Neural crest cell (in vitro differentiated cells): ENCODE data around the gene MAVS. TPM values are rescaled to one million over a fixed set of nuclear protein-coding genes. Genes with fewer than 3 reads are reported as not detected.

Source experiments
- DNase-seq: peaks from one replicate; pipeline ENCODE4 v3.0.0; 2021; ENCODE audit warnings: low read depth, mixed read lengths, low spot score
- H3K27ac Mint-ChIP-seq: one replicate; pipeline ENCODE4 v1.8.0; 2021; ENCODE audit warnings: mild to moderate bottlenecking, mixed read lengths; ENCODE audit not compliant: unreplicated experiment
- H3K27me3 Mint-ChIP-seq: 2 replicates; pipeline ENCODE4 v1.8.0; 2021; ENCODE audit warnings: low read depth, mild to moderate bottlenecking, mixed read lengths
- H3K36me3 Mint-ChIP-seq: 2 replicates; pipeline ENCODE4 v1.8.0; 2021; ENCODE audit warnings: low read depth, mild to moderate bottlenecking, mixed read lengths
- H3K4me1 Mint-ChIP-seq: 2 replicates; pipeline ENCODE4 v1.8.0; 2021; ENCODE audit warnings: mixed read lengths
- H3K4me3 Mint-ChIP-seq: one replicate; pipeline ENCODE4 v1.8.0; 2021; ENCODE audit warnings: mild to moderate bottlenecking, mixed read lengths
- H3K9me3 Mint-ChIP-seq: 2 replicates; pipeline ENCODE4 v1.8.0; 2021; ENCODE audit warnings: mixed read lengths
- total RNA-seq: library from RNA; stranded (reverse); gene quantifications from 2 replicates; pipeline ENCODE4 v1.2.1, GENCODE V29; 2021
- TF ChIP-seq, protein P1 (sequence below): fragments of 200-600 bp; sonication (generic); conservative IDR thresholded peaks from 2 replicates; pipeline ENCODE4 v1.5.0; 2021; ENCODE audit warnings: antibody characterized with exemption, mild to moderate bottlenecking

The MAVS gene
- total RNA-seq, 1 donor from 2014 or later = 37.2 TPM

DNA sequence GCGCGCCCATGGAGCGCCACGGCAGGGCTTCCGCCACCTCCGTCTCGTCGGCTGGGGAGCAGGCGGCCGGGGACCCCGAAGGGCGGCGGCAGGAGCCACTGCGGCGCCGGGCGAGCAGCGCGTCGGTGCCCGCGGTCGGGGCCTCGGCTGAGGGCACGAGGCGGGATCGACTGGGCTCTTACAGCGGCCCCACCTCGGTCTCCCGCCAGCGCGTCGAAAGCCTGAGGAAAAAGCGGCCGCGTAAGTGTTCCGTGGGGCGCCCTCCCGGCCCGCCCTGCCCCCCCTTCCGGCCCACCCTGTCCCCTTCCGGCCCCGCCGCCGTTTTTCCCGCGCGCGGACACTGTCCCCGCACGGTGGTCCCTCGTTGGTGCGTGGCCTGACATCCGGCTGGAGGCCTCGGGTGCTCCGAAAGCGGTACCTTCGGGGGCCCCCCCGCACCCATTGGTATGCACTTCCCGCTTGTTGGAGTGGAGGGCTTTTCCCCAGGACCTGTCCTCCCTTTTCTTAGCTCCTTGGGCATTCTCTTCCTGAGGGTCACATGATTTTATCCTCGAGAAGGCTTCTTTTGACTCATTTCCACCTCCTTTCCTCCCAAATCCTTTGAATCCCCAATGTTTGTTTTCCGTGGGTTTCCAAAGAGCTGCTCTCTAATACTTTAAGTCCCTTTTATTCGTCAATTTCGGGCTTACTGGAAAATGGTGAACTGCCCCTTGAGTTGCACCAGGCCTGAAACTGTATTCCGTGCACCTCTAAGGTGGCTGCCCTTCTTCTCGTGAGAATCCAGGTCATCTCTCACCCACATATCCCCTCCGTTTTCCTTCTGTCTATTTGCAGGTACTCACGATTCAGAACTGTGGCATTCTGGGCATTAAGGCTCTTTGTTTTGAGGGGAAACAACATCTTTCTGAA is 43.1 kb downstream of the MAVS start:
- no peaks in the 10 kb centered on the region for H3K9me3 Mint-ChIP-seq
- H3K27me3 Mint-ChIP-seq = peaks cover 6% of the 10 kb centered on the region
- peak overlapping the region; percentile 97 for H3K27ac Mint-ChIP-seq
- DNase-seq = peak; percentile 15
- TF ChIP-seq, protein P1, sequence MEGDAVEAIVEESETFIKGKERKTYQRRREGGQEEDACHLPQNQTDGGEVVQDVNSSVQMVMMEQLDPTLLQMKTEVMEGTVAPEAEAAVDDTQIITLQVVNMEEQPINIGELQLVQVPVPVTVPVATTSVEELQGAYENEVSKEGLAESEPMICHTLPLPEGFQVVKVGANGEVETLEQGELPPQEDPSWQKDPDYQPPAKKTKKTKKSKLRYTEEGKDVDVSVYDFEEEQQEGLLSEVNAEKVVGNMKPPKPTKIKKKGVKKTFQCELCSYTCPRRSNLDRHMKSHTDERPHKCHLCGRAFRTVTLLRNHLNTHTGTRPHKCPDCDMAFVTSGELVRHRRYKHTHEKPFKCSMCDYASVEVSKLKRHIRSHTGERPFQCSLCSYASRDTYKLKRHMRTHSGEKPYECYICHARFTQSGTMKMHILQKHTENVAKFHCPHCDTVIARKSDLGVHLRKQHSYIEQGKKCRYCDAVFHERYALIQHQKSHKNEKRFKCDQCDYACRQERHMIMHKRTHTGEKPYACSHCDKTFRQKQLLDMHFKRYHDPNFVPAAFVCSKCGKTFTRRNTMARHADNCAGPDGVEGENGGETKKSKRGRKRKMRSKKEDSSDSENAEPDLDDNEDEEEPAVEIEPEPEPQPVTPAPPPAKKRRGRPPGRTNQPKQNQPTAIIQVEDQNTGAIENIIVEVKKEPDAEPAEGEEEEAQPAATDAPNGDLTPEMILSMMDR = no peak
- H3K4me1 Mint-ChIP-seq = peaks cover 57% of the 10 kb centered on the region
- H3K36me3 Mint-ChIP-seq = peaks cover 5% of the 10 kb centered on the region
- H3K4me3 Mint-ChIP-seq = peak overlapping the region; percentile 97

DNA sequence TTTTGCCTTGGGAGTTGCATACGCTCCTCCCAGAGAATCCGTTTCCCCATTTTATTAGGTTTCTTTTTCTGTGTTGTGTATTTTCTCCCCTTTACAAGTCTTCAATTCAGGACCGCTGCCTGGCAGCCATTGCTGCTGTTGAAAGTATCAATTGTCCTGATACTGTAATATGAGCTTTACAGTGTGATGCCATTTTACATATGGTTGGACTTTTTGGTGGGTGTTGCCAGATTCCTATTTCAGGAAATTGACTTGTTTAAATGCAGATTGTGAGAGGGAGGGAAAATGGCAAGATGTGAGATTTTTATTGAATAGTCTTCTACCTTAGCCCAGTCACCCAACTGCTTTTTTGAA is 43.7 kb downstream of the MAVS start:
- Mint-ChIP-seq H3K4me3 (peak overlapping the region; percentile 97), H3K36me3 (peaks cover 7% of the 10 kb centered on the region), H3K27me3 (peaks cover 6% of the 10 kb centered on the region), H3K27ac (peak overlapping the region; percentile 97), H3K9me3 (no peaks in the 10 kb centered on the region), H3K4me1 (peaks cover 59% of the 10 kb centered on the region)
- TF ChIP-seq, protein P1 = no peak
- DNase-seq = no peak

DNA sequence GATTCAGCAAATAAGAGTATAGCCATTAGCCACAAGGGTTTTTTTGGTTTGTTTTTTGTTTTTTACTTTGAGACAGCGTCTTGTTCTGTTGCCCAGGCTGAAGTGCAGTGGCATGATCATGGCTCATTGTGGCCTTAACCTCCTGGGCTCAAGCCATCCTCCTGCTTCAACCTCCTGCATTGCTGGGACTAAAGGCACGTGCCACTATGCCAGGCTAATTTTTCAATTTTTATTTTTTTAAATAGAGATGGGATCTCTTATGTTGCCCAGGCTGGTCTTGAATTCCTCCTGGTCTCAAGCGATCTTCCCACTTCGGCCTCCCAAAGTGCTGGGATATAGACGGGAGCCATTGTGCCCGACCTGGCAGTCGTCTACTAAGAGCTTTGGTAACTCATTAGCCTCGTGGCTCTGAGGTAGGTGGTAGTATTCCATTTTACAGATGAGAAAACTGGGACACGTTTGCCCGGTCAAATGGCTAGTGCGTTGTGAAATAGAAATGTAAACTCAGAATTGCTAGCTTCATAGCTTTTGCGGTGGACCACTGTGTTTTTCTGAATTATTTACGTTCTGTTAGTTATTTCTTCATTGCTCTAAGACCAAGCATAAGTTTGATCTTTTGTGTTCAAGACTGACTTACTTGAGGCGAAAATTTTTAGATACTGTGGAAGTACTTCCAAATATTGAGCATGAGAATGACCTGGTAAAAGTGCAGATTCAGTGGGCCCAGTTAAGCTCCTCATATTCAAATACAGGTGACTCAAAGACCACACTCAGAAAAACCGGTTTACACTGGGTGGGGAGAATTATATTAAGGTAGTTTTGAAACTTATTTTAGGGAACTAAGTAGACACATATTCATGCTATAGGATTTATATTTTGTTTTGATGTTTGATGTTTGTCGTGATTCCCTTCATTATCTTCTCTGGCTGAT is 44.6 kb downstream of the MAVS start:
- TF ChIP-seq, protein P1 = no peak
- H3K9me3 Mint-ChIP-seq = no peaks in the 10 kb centered on the region
- H3K36me3 Mint-ChIP-seq = peaks cover 7% of the 10 kb centered on the region
- peaks cover 55% of the 10 kb centered on the region for H3K4me1 Mint-ChIP-seq
- peaks cover 6% of the 10 kb centered on the region for H3K27me3 Mint-ChIP-seq
- no peak for DNase-seq
- peak overlapping the region; percentile 97 for H3K4me3 Mint-ChIP-seq
- H3K27ac Mint-ChIP-seq = peak overlapping the region; percentile 45

DNA sequence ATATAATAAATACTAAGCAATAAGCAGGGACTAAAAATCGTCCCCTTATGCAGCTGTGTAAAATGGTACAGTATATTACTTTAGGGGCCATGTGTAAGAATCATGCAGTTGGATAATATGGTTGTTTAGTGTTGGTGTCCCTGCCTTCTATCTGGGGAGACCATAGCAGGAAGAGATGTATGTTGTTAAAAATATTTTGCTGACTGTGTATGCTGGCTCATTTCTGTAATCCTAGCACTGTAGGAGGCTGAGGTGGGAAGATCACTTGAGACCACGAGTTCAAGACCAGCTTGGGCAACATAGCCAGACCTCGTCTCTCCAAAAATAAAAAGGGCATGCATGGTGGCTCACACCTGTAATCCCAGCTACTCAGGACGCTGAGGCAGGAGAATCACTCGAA is 48.2 kb downstream of the MAVS start:
- Mint-ChIP-seq H3K27ac (no peak overlapping the region), H3K9me3 (no peaks in the 10 kb centered on the region), H3K4me1 (peaks cover 49% of the 10 kb centered on the region), H3K4me3 (peak overlapping the region; percentile 61), H3K27me3 (no peaks in the 10 kb centered on the region), H3K36me3 (peaks cover 7% of the 10 kb centered on the region)
- TF ChIP-seq, protein P1 = no peak
- DNase-seq = no peak

DNA sequence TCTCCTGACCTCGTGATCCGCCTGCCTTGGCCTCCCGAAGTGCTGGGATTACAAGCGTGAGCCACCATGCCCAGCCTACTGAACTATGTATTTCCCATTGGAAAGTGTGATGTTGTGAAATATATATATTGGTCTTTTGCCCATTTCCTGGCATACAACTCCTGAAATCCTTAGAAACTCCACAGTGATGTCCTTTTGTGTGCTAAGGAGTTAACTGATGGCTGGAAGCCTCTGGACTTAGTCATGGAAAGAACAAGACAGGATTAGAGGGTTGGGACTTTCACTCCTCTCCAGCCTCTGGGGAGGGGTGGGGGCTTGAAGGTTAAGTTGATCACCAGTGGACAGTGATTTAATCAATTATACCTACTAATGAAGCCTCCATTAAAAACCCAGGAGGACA is 49.7 kb downstream of the MAVS start:
- H3K4me3 Mint-ChIP-seq = no peak overlapping the region
- no peak for DNase-seq
- no peaks in the 10 kb centered on the region for H3K9me3 Mint-ChIP-seq
- peaks cover 7% of the 10 kb centered on the region for H3K36me3 Mint-ChIP-seq
- no peaks in the 10 kb centered on the region for H3K27me3 Mint-ChIP-seq
- TF ChIP-seq, protein P1 = no peak
- H3K27ac Mint-ChIP-seq = no peak overlapping the region
- H3K4me1 Mint-ChIP-seq = peaks cover 48% of the 10 kb centered on the region
